Measurements from ENCODE around the gene RPS6KA5.

The RPS6KA5 gene

DNA sequence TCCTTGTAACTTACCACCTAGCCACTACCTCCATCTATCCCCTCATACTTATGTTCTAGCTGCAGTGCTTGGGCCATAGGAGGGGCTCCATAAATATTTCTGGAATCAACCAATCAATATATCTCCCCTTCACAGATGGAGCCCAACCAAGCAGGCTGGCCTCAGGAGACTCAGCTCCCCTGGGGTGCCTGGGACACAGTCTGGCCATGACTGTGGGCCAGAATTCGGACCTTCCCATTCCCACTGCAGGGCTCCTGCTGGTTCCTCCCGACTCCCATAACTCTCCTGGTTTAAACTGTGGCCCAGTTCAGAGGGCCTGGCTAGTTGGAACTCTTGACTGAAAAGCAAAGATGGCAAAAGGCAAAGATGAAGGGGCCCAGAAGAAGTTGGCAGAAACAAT, 257.2 kb downstream of the RPS6KA5 start:
- DNase-seq: no peak

- DNase-seq: no peak
Observed at GRCh38 chr14:90799420-90799819, 261.0 kb downstream of the RPS6KA5 start.

DNA sequence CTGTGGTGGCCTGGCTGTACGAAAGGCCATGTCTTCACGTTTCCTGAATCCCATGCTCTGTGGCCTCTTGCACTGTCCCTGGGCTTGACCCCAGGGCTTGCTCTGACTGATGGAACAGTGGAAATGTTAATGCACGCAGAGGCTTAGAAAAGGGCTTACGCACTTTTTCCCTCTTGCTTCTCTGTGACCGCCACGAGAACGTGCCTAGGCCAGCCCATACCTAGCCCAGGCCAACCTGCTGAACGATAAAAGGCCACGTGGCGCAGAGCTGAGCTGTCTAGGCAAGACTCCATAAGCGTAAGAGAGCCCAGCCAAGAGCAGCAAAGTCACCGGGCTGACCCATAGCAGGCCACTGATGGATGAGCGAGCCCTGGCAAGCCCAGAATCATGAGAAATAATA, 262.5 kb downstream of the RPS6KA5 start:
- no peak for DNase-seq
